ENCODE measurements around the gene PGBD1.

Gene PGBD1

GRCh38 chr6:28281288-28282064 is at the start of gene PGBD1:
TSS of gene PGBD1 (plus strand) at chr6:28281572. CDS start at chr6:28283814, 2,242 bp downstream.
- peak; percentile 58 for DNase-seq

- no peak for DNase-seq
Observed at GRCh38 chr6:28232785-28233184, 48.6 kb upstream of the PGBD1 start.

- DNase-seq: no peak
Observed at GRCh38 chr6:28235912-28236452, 45.4 kb upstream of the PGBD1 start.

GRCh38 chr6:28239636-28240035 is 41.7 kb upstream of the PGBD1 start:
- DNase-seq: no peak

- no peak for DNase-seq
Observed at GRCh38 chr6:28240471-28240870, 40.9 kb upstream of the PGBD1 start.

- DNase-seq: no peak
Observed at GRCh38 chr6:28243946-28244345, 37.4 kb upstream of the PGBD1 start.

- no peak for DNase-seq
Observed at GRCh38 chr6:28245206-28245941, 36.0 kb upstream of the PGBD1 start.

- no peak for DNase-seq
Observed at GRCh38 chr6:28248916-28249315, 32.5 kb upstream of the PGBD1 start.

- no peak for DNase-seq
Observed at GRCh38 chr6:28250747-28251146, 30.6 kb upstream of the PGBD1 start.

GRCh38 chr6:28251661-28252008 is 29.7 kb upstream of the PGBD1 start:
- DNase-seq: no peak

GRCh38 chr6:28252009-28252975 is 29.1 kb upstream of the PGBD1 start, which contains the start of gene ZKSCAN4:
TSS of gene ZKSCAN4 (minus strand) at chr6:28252269. CDS start at chr6:28251980, 289 bp downstream.
- DNase-seq: peak; percentile 57

- DNase-seq: no peak
Observed at GRCh38 chr6:28254121-28254519, 27.3 kb upstream of the PGBD1 start.

GRCh38 chr6:28257042-28257441 is 24.3 kb upstream of the PGBD1 start:
- no peak for DNase-seq

- no peak for DNase-seq
Observed at GRCh38 chr6:28258877-28259777, 22.2 kb upstream of the PGBD1 start, which contains the start of gene NKAPL. TSS of gene NKAPL (plus strand) at chr6:28259297. CDS start at chr6:28259372, 75 bp downstream.

GRCh38 chr6:28263922-28264321 is 17.4 kb upstream of the PGBD1 start:
- DNase-seq: no peak

- no peak for DNase-seq
Observed at GRCh38 chr6:28264834-28265401, 16.5 kb upstream of the PGBD1 start.

GRCh38 chr6:28266563-28266961 is 14.8 kb upstream of the PGBD1 start:
- DNase-seq: no peak

- DNase-seq: peak; percentile 83
Observed at GRCh38 chr6:28266962-28267694, 14.2 kb upstream of the PGBD1 start, which contains the start of gene ZSCAN26. TSS of gene ZSCAN26 (plus strand) at chr6:28267143. CDS start at chr6:28271920, 4,777 bp downstream.

- no peak for DNase-seq
Observed at GRCh38 chr6:28267695-28268059, 13.7 kb upstream of the PGBD1 start.

GRCh38 chr6:28269492-28269891 is 11.9 kb upstream of the PGBD1 start:
- no peak for DNase-seq

Measured in NCI-H1092 treated with DMSO at 0.1 percent for 48 hours (cell line).